NCI-H2107 (cell line): Measurements from ENCODE around the gene LDLRAD1.
"Not testable (repeated sequence)": the region's sequence is repeated elsewhere in the genome, so short reads cannot be mapped to it uniquely, and the experiment has no call there.

ENCODE experiments used
- DNase-seq: peaks from one replicate; lab custom pipeline; 2025; lab: John Stamatoyannopoulos, UW

The LDLRAD1 gene

DNA sequence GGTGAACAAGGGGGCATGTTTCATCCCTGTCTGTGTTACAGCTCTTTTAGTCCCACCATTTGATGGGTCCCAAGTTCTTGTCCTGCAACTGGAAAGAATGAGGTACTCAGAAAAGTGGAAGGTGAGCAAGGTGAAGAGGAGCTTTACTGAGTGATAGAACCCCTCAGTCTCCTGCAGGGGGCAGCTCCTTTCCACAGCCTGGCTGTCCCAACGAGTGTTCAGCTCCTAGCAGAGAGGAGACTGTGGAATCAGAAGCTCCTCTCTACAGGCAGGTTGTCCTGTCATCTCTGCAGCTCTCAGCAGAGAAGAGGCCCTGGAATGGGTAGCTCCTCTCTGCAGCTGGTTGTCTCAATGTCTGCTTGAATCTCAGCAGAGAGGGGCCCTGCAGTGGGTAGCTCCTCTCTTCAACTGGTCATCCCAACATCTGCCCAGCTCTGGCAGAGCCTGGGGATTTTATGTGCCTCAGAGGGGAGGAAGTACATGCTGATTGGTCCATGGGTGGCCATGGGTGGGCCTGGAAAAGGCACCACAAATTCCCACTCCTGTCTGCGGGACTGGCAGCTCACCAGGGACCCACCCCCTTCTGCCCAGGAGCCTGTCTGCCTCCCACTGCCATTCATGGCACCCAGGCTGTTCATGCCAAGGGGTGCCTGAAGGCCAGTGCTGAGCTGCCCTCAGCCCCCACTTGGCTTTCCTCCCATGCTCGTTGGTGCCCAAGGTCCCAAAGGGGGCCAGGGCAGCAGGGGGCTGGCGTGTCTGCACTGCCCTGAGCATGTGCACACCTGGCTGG lies 25.7 kb downstream of the LDLRAD1 start:
- no peak for DNase-seq

DNA sequence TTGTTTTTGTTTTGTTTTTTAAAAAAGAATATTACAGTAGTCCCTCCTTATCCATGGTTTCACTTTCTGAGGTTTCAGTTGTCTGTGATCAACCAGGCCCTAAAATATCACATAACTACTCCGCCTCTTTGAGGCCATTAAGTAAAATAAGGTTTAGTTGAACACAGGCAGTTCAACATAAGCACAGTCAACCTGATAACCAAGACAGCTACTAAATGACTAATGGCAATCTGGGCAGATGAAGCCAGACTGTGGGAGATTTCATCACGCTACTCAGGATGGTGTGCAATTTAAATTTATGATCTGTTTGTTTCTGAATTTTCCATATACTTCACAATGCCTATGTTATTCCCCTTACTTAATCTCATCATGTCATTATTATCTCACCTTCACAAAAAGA lies 30.1 kb downstream of the LDLRAD1 start:
- no peak for DNase-seq

DNA sequence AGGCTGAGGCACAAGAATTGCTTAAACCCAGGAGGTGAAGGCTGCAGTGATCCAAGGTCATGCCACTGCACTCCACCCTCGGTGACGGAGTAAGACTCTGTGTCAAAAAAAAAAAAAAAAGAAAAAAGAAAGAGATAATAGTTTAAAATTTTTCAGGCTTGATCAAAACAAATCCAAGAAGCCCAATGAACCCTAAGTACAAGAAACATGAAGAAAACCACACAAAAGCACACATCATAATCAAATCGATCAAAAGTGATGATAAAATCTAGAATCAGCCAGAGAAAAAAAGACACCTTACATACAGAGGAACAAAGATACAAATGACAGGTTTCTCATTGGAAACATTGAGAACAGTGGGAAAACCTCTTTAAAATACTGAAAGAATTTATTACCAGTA lies 31.5 kb downstream of the LDLRAD1 start:
- no peak for DNase-seq

DNA sequence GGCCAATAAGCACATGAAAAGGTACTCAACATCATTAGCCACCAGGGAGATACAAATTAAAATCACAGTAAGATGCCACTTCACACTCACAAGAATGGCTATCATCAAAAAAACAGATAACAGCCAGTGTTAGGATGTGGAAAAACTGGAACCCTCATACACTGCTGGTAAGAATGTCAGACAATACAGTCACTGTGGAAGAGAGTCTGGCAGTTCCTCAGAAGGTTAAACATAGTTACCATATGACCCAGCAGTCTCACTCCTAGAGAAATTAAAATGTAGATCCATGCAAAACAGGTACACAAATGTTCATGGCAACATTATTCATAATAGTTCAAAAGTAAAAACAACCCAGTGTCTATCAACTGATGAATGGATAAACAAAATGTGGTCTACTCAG lies 33.3 kb downstream of the LDLRAD1 start:
- DNase-seq = no peak

DNA sequence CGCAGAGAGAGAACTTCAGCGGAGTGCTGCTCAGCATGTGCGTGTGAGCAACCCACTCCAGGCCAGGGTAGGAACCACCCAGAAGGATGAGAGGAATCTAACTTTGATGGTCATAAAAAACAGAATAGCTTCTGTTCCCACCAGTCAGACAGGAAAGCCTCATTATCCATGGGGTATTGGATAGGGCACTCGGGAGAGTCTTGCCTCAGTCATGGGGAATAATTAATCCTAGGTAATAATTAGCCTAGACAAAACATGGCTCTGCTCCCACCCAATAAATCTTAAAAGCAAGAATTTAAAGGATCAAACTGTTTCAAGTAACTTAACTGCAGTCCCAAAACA lies 35.3 kb downstream of the LDLRAD1 start:
- DNase-seq = no peak

DNA sequence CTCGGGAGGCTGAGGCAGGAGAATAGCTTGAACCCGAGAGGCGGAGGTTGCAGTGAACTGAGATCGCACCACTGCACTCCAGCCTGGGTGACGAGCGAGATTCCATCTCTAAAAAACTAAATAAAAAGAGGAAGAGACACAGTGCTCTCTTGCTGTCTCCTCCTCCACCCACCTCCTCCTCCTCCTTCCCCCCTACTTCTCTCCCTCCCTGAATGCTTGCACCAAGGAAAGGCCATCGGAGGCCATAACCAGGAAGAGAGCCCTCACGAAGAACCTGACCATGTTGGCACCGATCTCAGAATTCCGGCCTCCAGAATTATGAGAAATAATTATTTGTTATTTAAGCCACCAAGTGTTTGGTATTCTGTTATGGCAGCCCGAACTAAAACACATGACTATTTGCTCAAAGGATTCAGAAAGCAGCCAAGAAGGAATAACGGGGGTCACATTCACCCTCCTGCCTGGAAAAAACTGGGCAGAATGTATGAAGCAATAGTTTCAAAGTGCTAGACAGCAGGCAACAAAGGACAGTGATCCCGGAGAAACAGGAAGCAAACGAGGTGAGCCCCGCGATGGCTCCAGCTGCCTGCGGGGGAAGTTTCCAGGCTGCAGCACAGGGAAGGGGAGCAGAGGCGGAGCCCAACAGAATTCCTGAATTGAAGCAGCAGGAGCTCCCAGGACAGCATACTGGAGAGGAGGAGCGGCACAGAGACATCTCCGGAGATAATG lies 35.8 kb downstream of the LDLRAD1 start:
- DNase-seq = no peak

DNA sequence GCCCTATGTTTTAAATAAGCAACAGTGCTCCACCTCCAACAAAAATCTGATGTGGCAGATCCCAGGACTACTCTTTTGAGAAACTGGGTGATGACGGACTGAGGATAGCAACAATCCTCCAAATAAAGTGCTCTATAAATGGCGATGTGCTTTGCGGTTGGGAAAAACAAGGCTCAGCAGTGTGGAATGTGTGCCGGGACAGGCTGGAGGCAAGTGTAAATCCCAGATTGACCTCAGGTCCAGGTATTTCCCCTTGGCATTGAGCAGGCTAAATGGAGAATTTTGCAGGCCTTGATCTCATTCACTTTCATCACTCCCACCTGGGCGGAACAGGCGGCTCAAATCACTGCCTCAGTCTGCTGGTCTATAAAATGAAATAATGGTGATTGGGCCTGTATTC lies 36.8 kb downstream of the LDLRAD1 start:
- DNase-seq = no peak

DNA sequence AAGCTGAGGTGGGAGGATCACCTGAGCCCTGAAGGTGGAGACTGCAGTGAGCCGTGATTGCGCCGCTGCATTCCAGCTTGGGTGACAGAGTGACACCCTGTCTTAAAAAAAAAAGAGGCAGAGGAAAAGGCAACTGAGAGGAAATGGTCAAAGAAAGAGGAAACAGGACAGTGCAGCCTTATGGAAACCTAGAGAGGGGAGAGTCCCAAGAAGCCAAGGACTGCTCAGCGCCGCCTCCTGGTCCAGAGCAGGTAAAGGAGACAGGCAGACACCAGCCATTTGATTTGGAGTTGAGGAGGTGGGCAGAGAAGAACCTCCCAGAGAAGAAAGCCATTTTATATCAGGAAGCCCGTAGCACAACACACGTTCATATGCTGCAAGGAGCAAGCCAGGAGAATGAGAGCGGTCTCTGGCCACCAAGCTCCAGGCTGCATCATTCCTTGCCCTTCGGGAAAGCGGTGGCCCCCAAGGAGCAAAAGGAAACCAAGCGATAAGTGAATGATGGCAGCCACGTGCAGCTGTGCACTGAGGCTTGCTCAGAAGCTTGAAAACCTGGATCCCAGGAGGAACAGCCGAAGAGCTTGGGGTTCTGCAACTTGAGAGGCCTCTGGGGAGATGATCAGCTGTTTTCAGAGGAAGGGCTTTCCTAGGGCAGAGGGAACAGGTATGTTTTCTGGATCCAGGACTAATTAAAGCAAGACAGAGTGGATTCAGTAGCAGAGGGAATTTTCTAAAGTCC lies 38.1 kb downstream of the LDLRAD1 start:
- peak; percentile 25 for DNase-seq

DNA sequence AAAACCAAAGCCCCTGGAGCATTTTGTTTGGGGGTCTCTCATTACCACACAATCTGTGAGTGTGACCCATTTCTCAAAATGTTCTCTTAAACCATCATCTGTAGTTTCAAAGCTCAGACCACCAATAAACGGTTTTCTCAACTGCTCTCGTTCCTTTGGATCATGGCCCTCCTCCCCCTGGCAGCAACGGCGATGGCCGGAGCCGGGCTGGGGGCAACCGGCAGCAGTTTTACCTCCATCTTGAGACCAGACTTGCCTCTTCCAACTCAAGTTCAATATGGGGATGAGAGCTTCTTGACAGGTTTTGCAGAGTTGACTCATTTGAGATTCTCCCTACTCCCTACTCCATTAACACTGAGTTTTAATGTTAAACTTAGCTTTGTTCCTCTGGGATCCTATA lies 42.1 kb downstream of the LDLRAD1 start:
- DNase-seq = no peak

DNA sequence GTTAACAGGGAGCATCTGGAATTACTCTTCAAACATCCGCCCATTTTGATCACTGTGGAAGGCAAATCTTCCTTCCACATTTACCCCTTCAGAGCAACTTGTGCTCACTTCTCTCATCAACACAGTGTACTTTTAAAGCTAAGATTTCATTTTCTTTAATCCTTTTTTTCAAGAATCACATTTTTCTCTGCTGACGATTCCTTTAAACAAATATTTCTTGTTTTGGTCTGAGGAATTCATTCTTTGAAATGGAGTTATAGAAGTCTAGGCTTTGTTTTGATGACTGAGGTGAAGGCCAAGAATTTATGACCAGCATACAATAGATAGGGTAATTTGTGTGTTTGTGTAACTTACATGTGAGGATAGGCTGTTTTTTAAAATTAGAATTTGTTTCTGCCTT lies 46.3 kb downstream of the LDLRAD1 start:
- no peak for DNase-seq

DNA sequence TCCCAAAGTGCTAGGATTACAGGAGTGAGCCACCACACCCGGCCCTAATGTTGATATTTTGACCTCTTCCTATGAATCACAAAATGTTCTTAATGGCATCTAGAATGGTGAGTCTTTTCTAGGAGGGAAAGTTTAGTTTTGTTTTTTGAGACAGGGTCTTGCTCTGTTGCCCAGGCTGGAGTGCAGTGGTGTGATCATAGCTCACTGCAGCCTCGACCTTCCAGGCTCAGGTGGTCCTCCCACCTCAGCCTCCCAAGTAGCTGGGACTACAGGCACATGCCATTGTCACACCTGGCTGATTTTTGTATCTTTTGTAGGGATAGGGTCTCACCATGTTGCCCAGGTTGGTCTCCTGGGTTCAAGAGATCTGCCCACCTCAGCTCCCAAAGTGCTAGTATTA lies 48.7 kb downstream of the LDLRAD1 start:
- not testable (repeated sequence) for DNase-seq

DNA sequence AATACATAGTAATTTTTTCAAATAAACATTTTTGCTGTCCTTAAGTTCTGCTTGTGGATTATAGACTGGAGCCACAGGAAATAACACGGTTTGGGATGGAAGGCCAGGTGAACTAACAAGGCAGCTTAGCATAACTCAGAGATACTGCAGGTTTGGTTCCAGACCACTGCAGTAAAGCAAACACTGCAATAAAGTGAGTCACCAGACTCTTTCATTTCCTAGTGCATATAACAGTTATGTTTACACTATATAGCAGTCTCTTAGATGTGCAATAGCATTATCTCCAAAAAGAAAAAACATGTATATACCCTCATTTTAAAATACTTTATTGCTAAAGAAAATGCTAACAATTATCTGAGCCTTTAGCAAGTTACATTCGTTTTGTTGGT lies 49.9 kb downstream of the LDLRAD1 start:
- no peak for DNase-seq

DNA sequence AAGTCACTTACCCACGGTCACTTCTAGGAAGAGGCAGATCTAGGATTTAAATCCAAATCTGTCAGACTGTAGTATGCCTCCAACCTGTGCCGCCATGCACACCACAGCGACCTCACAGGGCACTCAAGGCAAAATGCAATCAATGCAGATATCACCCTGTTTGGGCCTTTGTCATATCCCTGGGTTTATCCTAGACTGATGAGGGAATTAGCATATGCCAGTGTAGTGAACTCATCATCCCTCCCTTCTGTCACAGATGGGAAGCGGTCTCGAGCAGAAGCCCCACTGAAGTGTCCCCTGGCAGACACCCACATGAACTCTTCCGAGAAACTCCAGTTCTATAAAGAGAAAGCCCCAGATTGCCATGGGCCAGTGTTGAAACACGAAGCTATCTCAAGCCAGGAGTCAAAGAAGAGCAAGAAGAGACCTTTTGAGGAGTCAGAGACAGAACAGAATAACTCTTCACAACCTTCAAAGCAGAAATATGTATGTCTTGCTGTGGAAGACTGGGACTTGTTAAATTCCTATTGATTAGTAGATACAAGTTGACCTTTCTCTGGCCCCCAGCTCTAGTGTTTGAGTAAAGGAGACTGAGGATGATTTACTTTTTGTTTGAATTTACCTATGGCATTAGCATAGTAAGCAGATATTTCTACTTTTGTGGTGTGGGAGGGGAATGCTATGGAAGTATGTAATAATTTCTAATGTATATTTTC lies 50.4 kb downstream of the LDLRAD1 start:
- no peak for DNase-seq

DNA sequence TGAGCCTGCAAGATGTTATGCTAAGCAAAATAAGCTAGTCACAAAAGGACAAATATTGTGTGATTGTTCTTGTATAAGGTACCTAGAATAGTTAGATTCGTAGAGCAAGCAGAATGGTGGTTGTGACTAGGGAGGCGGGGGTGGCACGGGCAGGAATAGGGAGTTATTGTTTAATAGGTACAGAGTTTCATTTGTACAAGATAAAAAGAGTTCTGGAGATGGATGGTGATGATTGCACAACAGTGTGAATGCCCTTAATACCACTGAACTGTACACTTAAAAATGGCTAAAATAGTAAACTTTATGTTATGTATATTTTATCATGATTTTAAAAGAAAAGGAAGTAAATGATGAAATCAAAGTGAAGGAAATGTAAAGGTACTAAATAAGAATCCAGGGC lies 51.2 kb downstream of the LDLRAD1 start:
- no peak for DNase-seq

DNA sequence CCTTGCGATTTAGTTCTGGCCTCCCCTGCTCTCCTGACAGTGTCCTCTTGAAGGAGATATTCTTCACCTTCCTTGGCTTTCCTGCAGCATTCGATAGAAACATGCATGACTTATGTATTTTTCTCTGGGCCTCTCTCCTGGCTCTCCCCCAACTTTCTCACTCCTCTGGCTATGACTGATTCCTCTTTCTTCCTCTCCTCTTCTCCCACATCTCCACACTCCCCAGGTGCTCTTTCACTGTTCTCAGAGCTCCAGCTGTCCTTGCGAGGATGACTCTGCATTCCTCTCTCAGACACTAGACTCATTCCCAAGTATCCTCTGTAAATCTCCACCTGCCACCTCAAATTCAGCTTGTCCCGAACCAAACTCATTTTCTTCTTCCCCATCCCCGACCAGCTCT lies 53.9 kb downstream of the LDLRAD1 start:
- no peak for DNase-seq

DNA sequence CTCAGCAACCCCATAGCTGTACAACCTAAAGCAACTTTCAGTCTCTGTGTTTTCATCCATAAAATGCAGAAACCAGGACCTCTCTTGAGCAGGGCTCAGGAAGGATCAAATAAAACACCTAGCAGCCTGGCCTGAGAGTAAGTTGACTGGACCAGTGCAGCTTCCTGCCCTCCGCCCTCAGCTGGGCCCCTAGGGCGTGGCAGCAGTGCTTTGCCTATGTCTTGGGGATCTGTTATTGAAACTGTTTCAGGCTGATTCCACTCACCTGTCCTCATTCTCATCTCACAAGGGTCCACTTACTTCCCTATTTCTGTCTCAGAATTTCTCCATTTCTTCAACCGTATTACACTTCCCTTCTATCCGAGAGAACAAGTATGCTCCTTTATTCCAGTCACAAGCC lies 54.5 kb downstream of the LDLRAD1 start:
- DNase-seq = no peak

DNA sequence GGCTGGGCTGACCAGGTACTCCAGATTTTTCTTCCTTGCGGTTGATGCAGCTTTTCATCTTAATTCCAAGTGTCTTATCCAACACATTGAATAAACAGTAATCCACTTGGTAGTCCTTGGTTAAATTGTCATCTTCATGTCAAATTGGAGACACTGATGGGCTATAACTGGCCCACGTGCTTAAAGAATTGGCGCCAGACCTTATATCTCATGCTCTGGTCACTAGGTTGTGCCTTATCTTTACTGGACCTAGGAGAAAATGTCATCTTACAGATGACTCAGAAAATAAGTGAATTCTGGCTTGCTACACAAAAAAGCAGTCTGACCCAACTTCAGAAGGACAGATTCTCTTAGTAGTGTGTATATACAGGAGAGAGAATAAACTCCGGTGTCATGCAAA lies 55.6 kb downstream of the LDLRAD1 start:
- no peak for DNase-seq

DNA sequence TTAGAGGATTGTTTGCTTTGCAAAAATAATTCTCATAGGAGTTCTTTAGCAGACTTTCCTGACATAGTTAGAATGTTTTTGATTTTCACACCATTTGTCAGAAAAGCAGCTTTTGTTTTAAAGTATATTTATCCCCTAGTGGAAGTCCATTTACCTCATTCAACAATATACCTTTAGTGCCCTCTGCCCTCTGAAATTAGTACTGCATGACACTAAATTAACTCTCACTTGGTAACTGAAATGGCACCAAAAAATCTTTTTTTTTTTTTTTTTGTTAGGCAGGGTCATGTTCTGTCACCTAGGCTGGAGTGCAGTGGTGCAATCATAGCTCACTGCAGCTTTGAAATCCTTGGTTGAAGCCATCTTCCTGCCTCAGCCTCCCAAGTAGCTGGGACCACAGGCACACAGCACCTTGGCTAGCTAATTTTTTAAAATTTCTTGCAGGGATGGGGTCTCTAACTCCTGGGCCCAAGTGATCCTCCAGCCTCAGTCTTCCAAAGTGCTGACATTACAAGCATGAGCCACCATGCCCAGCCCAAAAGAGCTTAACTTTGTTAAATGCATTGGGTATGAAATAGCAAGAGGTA lies 58.2 kb downstream of the LDLRAD1 start:
- DNase-seq = no peak
